GM21737 (cell line): ENCODE results near the gene TRH.
"Not testable (repeated sequence)": the region's sequence is repeated elsewhere in the genome, so short reads cannot be mapped to it uniquely, and the experiment has no call there.

Experiments
- ATAC-seq: cut with Tn5 transposase; IDR thresholded peaks from one replicate; pipeline ENCODE4 v1.9.1; 2021; ENCODE audit warnings: mild to moderate bottlenecking, moderate library complexity; ENCODE audit not compliant: unreplicated experiment

TRH gene

DNA sequence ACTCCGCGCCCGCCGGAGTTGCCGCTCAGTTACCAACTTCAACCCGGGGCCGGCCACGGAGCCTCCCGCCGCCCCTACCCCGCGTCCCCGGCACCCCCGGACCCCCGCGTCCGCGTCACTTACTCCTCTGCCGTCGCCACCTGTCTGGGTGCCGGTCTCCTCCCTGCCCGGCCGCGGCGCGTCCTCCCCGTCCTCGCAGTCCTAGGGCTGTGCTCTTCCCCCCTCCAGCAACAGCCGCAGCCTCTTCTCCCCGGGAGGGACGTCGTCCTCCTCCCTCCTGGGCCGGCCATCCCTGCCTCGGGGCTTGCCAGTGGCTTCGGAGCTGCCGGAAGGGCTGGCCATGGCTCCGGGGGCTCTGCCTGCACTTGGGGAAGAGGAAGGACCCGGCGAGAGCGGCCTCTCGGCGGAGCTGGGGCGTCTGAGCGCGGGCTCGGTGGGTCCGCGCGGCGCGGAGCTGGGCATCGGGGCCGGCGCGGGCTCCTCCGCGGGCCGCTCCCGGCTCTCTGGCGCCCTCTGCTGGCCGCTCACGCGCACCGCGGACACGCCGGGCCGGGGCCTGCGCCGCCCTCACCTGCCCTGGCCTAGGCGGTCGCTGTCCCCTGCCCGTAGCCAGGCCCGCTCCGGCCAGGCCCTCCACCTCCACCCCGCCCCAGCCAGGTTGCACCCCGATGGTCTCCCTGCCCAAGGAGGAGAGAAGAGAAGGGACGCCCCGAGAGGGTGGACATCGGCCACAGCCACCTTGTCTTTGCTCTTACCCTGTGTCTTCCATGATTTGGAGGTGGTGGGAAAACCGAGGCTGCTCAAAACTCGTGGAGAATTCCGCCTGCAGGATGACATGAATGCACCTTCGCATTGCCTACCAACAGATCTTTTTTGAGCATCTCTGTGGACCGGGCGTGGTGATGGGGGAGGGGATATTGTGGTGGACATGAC, 28.4 kb downstream of the TRH start:
- not testable (repeated sequence) for ATAC-seq

DNA sequence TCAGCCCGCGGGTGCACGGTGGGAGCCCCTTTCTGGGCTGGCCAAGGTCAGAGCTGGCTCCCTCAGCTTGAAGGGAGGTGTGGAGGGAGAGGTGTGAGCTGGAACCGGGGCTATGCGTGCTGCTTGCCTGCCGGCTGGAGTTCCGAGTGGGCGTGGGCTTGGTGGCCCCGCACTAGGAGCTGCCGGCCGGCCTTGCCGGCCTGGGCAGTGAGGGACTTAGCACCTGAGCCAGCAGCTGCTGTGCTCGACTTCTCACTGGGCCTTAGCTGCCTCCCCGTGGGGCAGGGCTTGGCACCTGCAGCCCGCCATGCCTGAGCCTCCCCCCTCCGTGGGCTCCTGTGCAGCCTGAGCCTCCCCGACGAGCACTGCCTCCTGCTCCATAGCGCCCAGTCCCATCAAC, 36.0 kb downstream of the TRH start:
- no peak for ATAC-seq

DNA sequence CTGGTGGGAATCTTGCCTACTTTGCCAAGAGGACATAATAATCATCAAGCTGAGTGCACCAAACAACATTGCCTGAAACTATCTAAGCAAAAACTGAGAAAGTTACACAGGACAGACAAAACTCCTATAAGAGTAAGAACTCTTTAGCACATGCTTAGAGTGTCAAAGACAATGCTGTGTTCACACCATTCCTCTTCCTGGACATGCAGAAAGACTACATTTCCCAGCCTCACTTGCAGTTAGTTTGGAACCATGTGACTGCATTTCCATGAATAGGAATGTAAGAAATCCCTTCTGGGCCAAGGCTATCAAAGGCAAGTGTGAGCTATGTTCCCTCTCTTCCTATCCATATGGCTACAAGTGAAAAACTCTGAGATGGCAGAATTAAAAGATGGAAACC, 37.6 kb downstream of the TRH start:
- not testable (repeated sequence) for ATAC-seq

DNA sequence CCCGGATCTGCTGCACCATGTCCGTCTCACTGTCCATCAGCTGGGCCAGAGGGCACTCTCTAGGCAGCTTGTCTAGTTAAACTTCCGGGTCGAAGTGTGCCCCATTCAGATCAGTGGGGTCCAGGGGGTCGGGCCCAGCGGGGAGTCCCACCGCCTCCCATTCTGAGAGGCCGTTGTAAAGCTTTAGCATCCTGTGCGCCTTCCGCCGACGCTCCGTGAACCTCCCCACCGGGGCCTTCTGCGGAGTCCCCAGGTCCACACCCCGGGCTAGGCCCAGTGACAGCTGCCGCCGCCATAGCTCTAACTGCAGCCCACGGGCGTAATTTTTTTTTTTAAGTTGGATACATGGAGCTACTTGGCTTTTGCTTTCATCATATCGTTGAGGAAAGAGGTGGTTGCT, 38.7 kb downstream of the TRH start:
- not testable (repeated sequence) for ATAC-seq

DNA sequence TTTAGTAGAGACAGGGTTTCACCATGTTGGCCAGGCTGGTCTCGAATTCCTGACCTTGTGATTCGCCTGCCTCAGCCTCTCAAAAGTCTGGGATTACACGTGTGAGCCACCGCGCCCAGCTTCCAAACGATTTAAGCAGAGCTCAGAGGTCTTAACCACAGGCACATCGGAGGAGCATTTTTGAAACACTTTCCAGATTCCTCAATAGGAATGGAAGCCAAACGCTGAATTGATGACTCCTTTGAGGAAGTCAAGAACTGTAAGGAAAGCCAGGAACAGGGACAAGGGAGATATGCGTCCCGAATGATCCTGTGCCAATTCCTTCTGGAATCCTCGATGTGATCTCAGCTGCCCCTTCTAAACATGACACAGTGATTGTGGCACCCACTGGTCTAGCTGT, 40.0 kb downstream of the TRH start:
- no peak for ATAC-seq

DNA sequence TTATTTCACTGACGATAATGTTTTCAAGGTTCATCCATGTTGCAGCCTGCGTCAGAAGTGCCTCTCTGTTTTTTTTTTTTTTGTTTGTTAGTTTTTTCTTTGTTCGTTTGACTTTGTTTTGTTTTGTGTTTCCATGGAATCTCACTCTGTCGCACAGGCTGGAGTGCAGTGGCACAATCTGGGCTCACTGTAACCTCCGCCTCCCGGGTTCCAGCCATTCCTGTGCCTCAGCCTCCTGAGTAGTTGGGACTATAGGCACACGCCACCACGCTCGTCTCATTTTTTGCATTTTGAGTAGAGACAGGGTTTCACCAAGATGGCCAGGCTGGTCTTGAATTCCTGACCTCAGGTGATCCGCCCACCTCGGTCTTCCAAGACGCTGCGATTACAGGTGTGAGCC, 43.1 kb downstream of the TRH start:
- ATAC-seq: not testable (repeated sequence)

DNA sequence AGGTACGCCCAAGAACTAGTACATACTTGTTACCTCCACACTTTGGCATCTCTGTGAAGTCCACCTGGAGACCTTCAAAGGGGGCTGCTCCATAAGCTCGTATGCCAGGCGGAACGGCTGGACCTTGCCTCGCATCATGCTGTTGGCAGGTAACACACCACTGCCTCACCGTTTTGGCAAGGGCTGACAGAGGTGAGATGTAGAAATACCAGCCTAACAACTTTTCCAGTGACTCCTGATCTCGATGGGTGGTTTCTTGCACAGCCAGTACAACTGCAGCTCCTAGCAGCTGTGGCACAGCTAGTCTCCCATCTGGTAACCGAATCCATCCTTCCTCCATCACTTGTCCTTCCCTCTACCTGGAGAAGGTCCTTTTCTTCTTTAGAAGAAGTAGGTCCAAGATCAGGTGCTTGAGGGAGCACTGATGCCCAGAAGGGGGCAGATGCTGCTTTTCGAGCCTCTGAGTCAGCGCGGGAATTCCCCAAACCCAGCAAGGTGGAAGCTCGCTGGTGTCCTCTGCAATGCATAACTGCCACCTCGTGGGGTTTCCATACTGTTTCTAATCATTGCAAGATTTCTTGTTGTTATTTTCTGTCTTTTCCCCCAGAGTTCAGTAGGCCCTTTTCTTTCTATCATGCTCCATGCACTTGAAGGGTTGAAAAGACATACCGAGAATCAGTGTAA, 51.8 kb downstream of the TRH start:
- not testable (repeated sequence) for ATAC-seq

DNA sequence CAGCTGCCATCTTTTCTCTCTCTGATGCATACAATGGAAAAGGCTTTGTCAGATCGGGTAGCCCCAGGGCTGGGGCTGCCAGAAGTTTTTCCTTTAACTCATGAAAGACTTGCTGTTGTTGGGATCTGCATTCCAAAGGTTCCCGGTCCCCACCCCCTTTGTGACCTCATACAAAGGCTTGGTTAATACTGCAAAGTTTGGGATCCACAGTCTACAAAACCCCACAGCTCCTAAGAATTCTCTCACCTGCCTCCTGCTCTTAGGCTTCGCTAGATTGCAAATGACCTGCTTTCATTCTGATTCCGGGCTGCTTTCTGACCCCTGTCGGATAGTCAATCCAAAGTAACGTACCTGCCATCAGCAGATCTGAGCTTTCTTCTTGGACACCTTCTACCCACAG, 52.9 kb downstream of the TRH start:
- not testable (repeated sequence) for ATAC-seq
